ENCODE results near the gene ACSM6. TPM values are rescaled to one million over a fixed set of nuclear protein-coding genes. Genes with fewer than 3 reads are reported as not detected.
"Not testable (repeated sequence)": the region's sequence is repeated elsewhere in the genome, so short reads cannot be mapped to it uniquely, and the experiment has no call there.

ACSM6 gene
- total RNA-seq, 4 donors from 2014 or later: 1.2 TPM; not detected in 3

GRCh38 chr10:95234951-95235350, 40.9 kb downstream of the ACSM6 start:
- Histone ChIP-seq H3K4me1 (peaks cover 0 to 5% (median 0%) of the 10 kb centered on the region in 3 donors), H3K9me3 (no peaks in the 10 kb centered on the region), H3K27ac (no peak overlapping the region), H3K4me3 (no peak overlapping the region), H3K36me3 (peaks cover 0 to 43% of the 10 kb centered on the region in 2 donors), H3K27me3 (no peaks in the 10 kb centered on the region)
- WGBS, 2 donors (ENCODE audit: low coverage in 1 of 2): 65 to 84% methylated on average over 5 of the region's 5 CpGs
- no peak for ATAC-seq
- no peak for TF ChIP-seq CTCF (IDR thresholded peaks at IDR 0.05)
- TF ChIP-seq EP300 (IDR thresholded peaks at IDR 0.05): no peak
- TF ChIP-seq POLR2AphosphoS5 (IDR thresholded peaks at IDR 0.05): no peak
- no peak for TF ChIP-seq POLR2A (IDR thresholded peaks at IDR 0.05)

- Histone ChIP-seq H3K4me1 (peaks cover 0 to under 1% (median 0%) of the 10 kb centered on the region in 3 donors), H3K27ac (no peak overlapping the region), H3K27me3 (no peaks in the 10 kb centered on the region), H3K4me3 (no peak overlapping the region), H3K9me3 (no peaks in the 10 kb centered on the region), H3K36me3 (peaks cover 0 to 48% of the 10 kb centered on the region in 2 donors)
- no peak for ATAC-seq
- no peak for TF ChIP-seq EP300 (IDR thresholded peaks at IDR 0.05)
- no peak for TF ChIP-seq POLR2AphosphoS5 (IDR thresholded peaks at IDR 0.05)
- no peak for TF ChIP-seq CTCF (IDR thresholded peaks at IDR 0.05)
- TF ChIP-seq POLR2A (IDR thresholded peaks at IDR 0.05): no peak
- 87 to 92% methylated on average over 2 to 3 of the region's 3 CpGs for WGBS, 2 donors (ENCODE audit: low coverage in 1 of 2)
Observed at GRCh38 chr10:95235676-95236067, 41.6 kb downstream of the ACSM6 start.

- Histone ChIP-seq H3K9me3 (no peaks in the 10 kb centered on the region), H3K27ac (no peak overlapping the region), H3K36me3 (peaks cover 0 to 54% of the 10 kb centered on the region in 2 donors), H3K27me3 (no peaks in the 10 kb centered on the region), H3K4me1 (no peaks in the 10 kb centered on the region), H3K4me3 (no peak overlapping the region)
- no peak for TF ChIP-seq POLR2AphosphoS5 (IDR thresholded peaks at IDR 0.05)
- no peak for TF ChIP-seq CTCF (IDR thresholded peaks at IDR 0.05)
- TF ChIP-seq POLR2A (IDR thresholded peaks at IDR 0.05): no peak
- no peak for TF ChIP-seq EP300 (IDR thresholded peaks at IDR 0.05)
- ATAC-seq: no peak
- WGBS, 2 donors (ENCODE audit: low coverage in 1 of 2): 61 to 71% methylated on average over 5 to 6 of the region's 6 CpGs
Observed at GRCh38 chr10:95236068-95236903, 42.2 kb downstream of the ACSM6 start.

- no peaks in the 10 kb centered on the region for H3K9me3 ChIP-seq
- no peak for TF ChIP-seq POLR2AphosphoS5 (IDR thresholded peaks at IDR 0.05)
- TF ChIP-seq POLR2A (IDR thresholded peaks at IDR 0.05): no peak
- no peak for TF ChIP-seq CTCF (IDR thresholded peaks at IDR 0.05)
- no peak for TF ChIP-seq EP300 (IDR thresholded peaks at IDR 0.05)
- 50 to 82% methylated on average over 8 to 9 of the region's 12 CpGs for WGBS, 2 donors (ENCODE audit: low coverage in 1 of 2)
- no peaks in the 10 kb centered on the region for H3K4me1 ChIP-seq
- no peak overlapping the region for H3K27ac ChIP-seq
- H3K27me3 ChIP-seq: no peaks in the 10 kb centered on the region
- H3K4me3 ChIP-seq: no peak overlapping the region
- H3K36me3 ChIP-seq: peaks cover 0 to 61% of the 10 kb centered on the region in 2 donors
- no peak for ATAC-seq
Observed at GRCh38 chr10:95237376-95238170, 43.5 kb downstream of the ACSM6 start.

- not testable (repeated sequence) for H3K4me1 ChIP-seq, H3K27me3 ChIP-seq, H3K27ac ChIP-seq, H3K9me3 ChIP-seq, H3K4me3 ChIP-seq, ATAC-seq
- peaks cover 0 to 58% of the 10 kb centered on the region in 2 donors for H3K36me3 ChIP-seq
- WGBS, 2 donors (ENCODE audit: low coverage in 1 of 2): 91 to 93% methylated on average over 3 of the region's 3 CpGs
Observed at GRCh38 chr10:95240096-95240495, 46.1 kb downstream of the ACSM6 start.
